GM18873 (cell line): ENCODE results near the gene ARHGAP15.

ENCODE experiments used
- ATAC-seq: cut with Tn5 transposase; IDR thresholded peaks from one replicate; pipeline ENCODE4 v1.9.1; 2021; ENCODE audit warnings: mild to moderate bottlenecking, moderate library complexity, moderate number of reproducible peaks; ENCODE audit not compliant: unreplicated experiment, low FRiP score

The ARHGAP15 gene

GRCh38 chr2:143473820-143474219, 344.6 kb downstream of the ARHGAP15 start:
- ATAC-seq: no peak

DNA sequence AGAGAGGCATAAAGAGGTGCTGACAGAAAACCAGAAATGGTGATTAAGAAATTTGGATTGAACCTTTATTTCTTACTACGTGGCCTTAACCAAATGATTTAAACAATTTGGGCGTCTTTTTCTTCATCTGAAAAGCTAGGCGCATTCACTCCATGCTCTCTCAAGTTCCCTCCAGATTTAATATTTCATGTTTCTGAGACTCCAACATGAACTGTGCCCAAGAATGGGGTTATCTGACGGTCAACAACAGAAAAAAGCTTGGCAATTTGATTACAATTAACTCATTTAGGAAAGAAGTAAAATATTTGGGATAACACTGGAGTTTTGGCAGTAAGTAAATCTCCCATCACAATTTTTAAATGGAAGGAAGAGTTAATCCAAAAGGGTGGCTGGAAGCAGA, 345.4 kb downstream of the ARHGAP15 start:
- ATAC-seq: no peak

- no peak for ATAC-seq
Measured at GRCh38 chr2:143475041-143475776, 346.0 kb downstream of the ARHGAP15 start.

DNA sequence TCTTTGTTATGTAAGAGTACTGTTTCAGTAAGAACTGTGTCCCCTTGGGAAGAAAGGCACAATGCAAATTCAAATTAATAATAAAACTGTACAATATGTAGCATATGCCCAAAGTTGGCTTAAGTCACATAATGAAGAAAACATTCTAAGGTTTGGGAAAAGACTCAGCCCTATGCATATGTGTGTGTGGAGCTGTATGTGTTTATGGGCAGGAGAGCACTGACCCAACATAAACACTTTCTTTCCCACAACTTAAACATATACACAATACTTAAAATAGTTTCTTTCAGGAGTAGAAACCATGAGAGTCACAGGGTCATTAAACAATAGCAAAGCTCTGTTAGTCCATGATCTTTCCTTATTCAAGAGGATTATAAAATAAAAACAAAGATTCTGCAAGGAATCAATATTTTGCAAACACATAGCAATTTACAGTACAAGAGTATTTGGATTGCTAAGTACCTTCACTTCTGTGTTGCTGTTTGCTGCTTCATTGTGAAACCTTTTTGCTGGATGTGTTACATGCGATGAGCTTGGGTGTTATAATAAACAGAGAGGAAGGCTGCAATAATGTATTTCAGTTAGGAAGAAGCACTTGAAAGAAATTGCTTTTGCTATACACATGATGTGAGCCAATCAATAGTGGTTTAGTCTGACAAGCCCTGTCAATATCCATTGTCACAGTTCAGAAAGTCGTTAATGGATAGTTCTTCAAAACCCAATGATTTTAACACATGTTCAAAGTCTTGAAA, 347.3 kb downstream of the ARHGAP15 start:
- no peak for ATAC-seq

- peak; percentile 50 for ATAC-seq
Measured at GRCh38 chr2:143477714-143478443, 348.7 kb downstream of the ARHGAP15 start.

DNA sequence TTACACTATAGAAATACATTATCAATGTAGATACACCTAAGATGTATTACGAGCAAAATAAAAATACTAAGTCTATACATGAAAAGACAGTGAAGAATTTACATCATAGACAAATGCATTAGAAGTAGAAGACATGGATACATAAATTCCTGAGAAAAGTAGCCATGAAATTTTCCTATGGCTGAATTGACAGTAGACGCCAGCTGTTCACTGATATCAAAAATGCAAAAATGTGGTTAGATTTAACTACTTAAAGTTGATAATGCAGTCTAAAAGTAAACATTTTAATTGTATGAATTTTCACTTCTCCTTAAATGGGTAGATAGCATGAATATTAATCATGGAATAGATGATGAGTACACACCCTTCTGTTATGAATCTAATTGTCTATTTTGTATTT, 350.9 kb downstream of the ARHGAP15 start:
- no peak for ATAC-seq

DNA sequence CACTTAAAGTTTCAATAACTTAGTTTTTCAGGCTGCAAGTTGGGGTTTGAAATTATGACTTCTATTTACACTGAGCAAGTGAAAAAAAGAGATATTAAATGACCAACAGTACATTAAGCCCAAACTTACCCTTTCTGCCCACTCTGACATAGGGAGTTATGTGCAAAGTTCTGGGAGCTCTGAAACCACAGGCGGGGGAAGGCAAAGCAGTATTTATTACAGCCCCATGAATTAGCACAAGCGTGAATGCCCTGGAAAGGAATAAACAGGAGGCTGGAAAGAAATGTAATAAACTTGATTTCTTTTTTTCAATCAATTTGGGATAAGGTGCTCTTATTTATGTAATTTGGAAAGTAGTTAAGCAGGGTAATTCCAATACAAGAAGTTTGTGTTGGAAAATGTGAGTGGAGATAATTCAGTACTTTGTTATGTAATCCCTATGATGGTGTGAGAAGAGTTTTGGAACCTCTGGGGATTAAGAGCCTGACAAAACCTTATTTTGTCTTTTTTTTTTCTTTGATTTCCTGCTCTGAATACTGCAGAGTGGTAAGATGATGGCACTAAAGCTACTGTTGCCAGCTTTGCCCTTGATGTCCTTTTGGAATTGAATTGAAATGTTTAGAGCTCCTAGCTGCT, 351.5 kb downstream of the ARHGAP15 start:
- no peak for ATAC-seq

DNA sequence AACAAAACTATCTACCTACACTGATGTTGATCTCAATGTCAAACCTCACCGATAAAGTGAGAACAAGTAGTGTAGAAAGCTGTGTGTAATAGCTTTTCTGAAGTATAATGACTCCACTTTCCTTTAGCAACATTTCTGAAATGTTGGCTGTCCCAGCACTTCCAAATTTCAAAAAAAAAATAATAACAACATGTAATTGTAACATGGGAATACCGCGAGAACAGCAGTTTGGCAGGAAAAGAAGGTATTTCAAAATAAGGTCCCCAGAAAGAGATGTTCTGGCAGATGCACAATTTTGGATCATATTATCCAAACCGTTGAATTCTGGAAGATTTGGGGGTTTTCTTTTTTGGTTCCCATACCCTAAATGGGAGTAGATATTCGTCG, 352.0 kb downstream of the ARHGAP15 start:
- no peak for ATAC-seq

GRCh38 chr2:143481733-143482132, 352.5 kb downstream of the ARHGAP15 start:
- no peak for ATAC-seq

DNA sequence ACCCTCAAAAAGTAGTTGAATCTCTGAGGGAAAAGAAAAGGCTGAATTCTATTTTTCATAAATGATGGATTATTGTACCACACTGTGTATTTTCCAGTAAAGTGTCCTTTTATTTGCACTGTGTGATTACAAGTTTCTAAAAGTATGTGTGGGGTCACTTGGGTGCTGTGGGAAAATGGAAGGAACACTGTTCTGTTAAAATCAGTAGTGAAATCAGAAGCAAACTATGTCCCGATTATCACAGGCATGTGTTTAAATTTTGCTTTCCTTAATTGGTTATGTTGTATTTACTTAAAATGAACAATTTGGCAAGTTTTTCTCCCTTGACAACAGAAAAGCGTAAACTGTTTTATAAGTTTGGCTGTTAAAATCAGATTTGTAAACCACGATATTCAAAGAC, 353.1 kb downstream of the ARHGAP15 start:
- ATAC-seq: no peak

DNA sequence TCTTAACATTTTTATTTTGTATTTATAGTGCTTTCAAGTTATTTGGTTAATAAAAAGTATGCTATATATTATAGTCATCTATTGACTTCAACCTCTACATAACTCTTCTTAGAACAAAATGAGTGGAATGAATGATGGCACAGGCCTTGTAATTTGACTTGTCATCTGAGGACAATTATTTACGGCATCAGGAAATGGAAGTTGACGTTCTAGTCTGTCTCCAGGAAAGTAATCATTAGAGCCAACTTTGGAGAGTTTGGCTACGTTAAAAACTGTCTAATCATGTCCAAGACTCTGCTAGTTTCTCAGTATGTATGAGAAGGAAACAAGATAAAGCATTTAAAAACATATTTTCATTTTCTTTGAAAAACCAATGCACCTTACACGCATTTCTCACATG, 353.6 kb downstream of the ARHGAP15 start:
- ATAC-seq: no peak

DNA sequence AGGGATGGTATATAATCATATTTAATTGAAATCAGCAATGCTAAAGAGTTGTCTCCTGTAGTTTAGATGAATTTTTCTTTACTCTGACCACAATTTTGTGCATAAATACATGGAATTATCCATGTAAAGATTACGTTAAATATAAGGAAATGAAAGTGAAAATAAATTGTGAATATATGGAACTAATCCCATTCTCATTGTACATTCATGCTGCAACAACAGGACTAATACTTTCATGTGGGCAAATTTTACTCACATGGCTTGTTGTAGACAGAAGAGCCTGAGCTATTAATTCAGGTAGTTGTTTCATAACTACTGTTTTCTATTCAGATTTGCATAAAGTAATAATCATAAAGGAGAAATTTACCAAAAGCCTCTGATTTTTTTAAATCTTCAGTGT, 357.8 kb downstream of the ARHGAP15 start:
- no peak for ATAC-seq

DNA sequence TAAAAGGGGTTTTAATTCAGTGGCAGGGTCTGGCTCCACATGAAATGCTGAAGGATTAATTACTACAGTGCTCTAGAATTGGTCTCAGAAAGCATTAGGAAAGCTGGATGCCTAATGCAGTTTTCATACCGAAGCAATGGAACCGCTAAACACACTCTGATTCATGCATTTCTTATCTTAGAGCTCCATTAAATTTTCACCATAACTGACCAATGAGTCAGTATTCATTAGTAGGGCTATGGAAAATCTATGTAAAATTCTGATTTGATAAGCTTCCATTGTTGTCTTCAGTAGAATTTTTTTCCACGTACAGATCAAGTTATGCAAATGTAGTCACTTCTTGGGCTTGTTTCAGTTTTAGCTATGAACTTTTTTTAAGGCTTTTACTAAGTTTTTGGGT, 359.9 kb downstream of the ARHGAP15 start:
- ATAC-seq: no peak

- no peak for ATAC-seq
Measured at GRCh38 chr2:143491131-143491530, 361.9 kb downstream of the ARHGAP15 start.

- ATAC-seq: no peak
Measured at GRCh38 chr2:143493339-143493738, 364.1 kb downstream of the ARHGAP15 start.

DNA sequence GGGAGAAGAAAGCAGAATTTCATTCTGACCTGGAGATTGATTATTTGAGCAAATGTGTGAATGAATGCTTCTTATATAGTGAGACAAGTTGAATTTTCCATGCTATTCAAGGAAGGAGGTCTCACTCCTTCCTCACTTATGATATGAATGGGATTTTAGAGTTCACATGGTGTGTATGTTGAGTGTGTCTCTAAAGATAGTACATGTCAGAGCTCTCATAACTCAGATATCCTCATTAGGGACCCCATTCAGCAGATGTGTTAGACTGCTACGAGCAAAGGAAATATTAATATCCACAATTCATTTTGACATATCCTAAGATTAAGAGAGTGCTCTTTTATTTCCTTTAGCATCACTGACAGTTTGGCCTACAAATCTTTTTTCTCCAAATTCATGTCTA, 368.5 kb downstream of the ARHGAP15 start:
- no peak for ATAC-seq

DNA sequence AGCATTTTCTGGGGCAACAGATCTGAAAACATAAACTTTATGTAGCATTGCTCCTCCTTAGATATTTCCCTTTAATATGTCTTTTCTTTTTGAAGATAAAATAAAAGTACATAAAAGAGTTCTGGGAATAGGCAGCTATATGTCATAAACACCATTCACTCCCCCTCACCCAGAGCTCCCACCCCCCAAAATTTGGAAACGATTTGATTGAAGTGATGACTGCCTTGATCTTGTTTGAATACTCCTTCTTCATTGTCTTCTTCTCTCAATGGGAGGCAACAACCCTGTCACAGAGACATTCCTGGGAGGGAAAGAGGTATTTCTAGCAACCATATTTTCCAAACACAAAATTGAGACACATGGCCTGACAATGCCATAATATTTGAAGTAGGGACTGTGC, 369.3 kb downstream of the ARHGAP15 start:
- no peak for ATAC-seq

GRCh38 chr2:143499061-143499460, 369.8 kb downstream of the ARHGAP15 start:
- no peak for ATAC-seq

- no peak for ATAC-seq
Measured at GRCh38 chr2:143501106-143501676, 372.0 kb downstream of the ARHGAP15 start.

DNA sequence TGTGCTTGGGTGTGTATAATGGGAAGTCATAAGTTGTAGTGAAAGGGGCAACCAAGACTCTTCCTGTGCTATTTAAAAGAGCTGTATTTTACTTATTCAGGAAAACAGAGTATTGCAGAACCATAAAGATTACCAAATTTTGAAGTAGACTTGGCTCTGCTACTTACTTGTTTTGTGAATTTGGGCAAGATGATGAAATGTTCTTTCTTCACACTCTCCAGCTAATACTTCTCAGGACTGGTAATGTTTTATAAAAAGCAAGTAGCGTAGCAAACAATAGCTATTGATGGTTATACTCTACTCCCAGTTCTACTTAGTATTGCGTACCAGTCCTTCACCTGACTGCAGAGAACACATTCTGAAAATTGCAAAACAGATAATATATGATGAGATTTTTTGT, 374.1 kb downstream of the ARHGAP15 start:
- ATAC-seq: no peak

DNA sequence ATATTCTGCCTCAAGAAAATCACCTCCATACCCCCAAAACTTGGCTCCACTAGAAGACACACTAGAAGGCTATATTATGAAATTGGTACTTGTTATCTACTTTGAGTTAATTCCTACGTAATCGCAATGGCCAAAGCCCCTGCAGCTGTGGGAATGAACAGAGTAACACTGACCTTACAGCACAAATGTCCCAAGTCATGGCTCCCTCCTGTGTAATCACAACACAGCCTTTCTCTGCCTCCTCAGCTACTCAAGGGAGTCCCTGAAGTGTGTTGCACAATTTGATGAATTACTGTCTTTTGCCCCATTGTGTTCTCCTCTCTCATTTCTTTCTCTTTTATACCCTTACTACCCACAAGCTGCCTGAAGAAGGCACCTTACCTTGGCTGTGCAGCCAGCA, 375.2 kb downstream of the ARHGAP15 start:
- ATAC-seq: no peak
